ENCODE data around the gene PCCA. TPM values are rescaled to one million over a fixed set of nuclear protein-coding genes. Genes with fewer than 3 reads are reported as not detected.

Gene PCCA
- total and polyA plus RNA-seq, 2 donors (not counting 3 experiments of a cell fraction or from before 2014, with no cell fraction given), result 5.7 to 20.2 TPM

DNA sequence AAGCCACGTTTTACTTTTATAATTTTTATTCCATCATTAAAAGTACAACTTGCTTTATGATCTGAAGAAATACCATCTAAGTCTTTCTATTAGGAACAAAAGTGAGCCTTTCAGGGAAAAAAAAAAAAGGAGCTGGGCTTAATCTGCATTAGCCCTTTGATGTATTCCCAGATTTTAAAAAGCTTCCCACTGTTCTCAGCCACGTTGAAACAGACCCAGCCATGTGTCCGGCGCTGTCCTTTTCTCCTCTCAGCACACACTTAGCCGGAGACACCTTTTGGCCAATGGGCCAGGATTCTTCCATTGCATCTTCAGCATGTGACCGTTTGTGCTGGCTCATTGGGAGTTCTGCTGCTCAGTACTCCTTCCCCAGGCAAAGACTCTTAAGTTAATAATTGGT lies 394.2 kb downstream of the PCCA start:
- Histone ChIP-seq H3K4me2 (ENCODE audit: insufficient read depth, low read length) (no peak overlapping the region), H3K9me3 (replicated peaks; ENCODE audit: control insufficient read depth, insufficient read depth, low read length) (no peaks in the 10 kb centered on the region), H3K79me2 (ENCODE audit: control insufficient read depth, insufficient read depth, low read length) (no peaks in the 10 kb centered on the region), H3K4me3 (replicated peaks in 1 of 3; ENCODE audit: insufficient read depth in 1 of 3, low read depth in 1 of 3, low read length in 3 of 3) (no peak overlapping the region), H2AFZ (ENCODE audit: low read depth, low read length) (no peak overlapping the region), H3K27me3 (ENCODE audit: control insufficient read depth in 2 of 2, insufficient read depth in 2 of 2, low read length in 2 of 2) (no peaks in the 10 kb centered on the region), H3K27ac (ENCODE audit: insufficient read depth, low read depth, low read length) (no peak overlapping the region), H3K36me3 (ENCODE audit: control insufficient read depth in 2 of 2, extremely low read depth in 1 of 2, insufficient read depth in 2 of 2, low read length in 2 of 2) (no peaks in the 10 kb centered on the region), H4K20me1 (replicated peaks; ENCODE audit: control insufficient read depth, extremely low read depth, insufficient read depth, low read length) (no peaks in the 10 kb centered on the region), H3K9me1 (replicated peaks; ENCODE audit: control insufficient read depth, extremely low read depth, insufficient read depth, low read length) (no peaks in the 10 kb centered on the region), H3K4me1 (ENCODE audit: control insufficient read depth, extremely low read depth, insufficient read depth, low read length) (peaks cover 7% of the 10 kb centered on the region), H3K9ac (replicated peaks; ENCODE audit: extremely low read depth, insufficient read depth, low read length) (no peak overlapping the region)
- FAIRE-seq (peak; percentile 33), DNase-seq (ENCODE audit: low read depth, low spot score) (no peak)
- POLR2A ChIA-PET, result no interaction called here
- TF ChIP-seq EZH2 (IDR thresholded peaks at IDR 0.05; ENCODE audit: borderline replicate concordance, low read depth, low read length, severe bottlenecking), result no peak
- no peak for TF ChIP-seq POLR2A (IDR thresholded peaks at IDR 0.05; ENCODE audit: low read depth, low read length)
- no peak for TF ChIP-seq JUN (IDR thresholded peaks at IDR 0.05; ENCODE audit: borderline replicate concordance, insufficient read depth, insufficient read length, low read depth)
- no peak for TF ChIP-seq FOS (IDR thresholded peaks at IDR 0.05; ENCODE audit: borderline replicate concordance, insufficient read depth, low read length)
- TF ChIP-seq POLR2AphosphoS5 (IDR thresholded peaks at IDR 0.05; ENCODE audit: insufficient read depth, low read depth, low read length), result no peak
- no peak for TF ChIP-seq MYC (IDR thresholded peaks at IDR 0.05; ENCODE audit: low read depth, low read length)
- TF ChIP-seq MAX (IDR thresholded peaks at IDR 0.05; ENCODE audit: insufficient read depth, insufficient read length), result no peak
- TF ChIP-seq, protein P1, sequence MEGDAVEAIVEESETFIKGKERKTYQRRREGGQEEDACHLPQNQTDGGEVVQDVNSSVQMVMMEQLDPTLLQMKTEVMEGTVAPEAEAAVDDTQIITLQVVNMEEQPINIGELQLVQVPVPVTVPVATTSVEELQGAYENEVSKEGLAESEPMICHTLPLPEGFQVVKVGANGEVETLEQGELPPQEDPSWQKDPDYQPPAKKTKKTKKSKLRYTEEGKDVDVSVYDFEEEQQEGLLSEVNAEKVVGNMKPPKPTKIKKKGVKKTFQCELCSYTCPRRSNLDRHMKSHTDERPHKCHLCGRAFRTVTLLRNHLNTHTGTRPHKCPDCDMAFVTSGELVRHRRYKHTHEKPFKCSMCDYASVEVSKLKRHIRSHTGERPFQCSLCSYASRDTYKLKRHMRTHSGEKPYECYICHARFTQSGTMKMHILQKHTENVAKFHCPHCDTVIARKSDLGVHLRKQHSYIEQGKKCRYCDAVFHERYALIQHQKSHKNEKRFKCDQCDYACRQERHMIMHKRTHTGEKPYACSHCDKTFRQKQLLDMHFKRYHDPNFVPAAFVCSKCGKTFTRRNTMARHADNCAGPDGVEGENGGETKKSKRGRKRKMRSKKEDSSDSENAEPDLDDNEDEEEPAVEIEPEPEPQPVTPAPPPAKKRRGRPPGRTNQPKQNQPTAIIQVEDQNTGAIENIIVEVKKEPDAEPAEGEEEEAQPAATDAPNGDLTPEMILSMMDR (IDR thresholded peaks at IDR 0.05; ENCODE audit: extremely low read depth in 1 of 2, insufficient read depth in 1 of 2, low read depth in 1 of 2, low read length in 2 of 2), result no peak
- no peak for TF ChIP-seq GATA2 (IDR thresholded peaks at IDR 0.05; ENCODE audit: insufficient read depth, insufficient read length, low read depth, low read length)
- CTCF ChIA-PET, result interaction anchor here (1.3 kb wide), 1 partner anchor 203 kb away, joined by 3 read pairs; no protein-coding TSS in a partner anchor
- intact Hi-C loops (cut with micrococcal nuclease), result loop anchor here (5.0 kb wide), 1 partner anchor 91 kb away; no protein-coding TSS in a partner anchor
- no TSS peak for BruUV-seq (replicated peaks)
- dilution Hi-C loops (cut with MboI; ENCODE audit: extremely low pct_ligation_motif_present, low sequenced_read_pairs), result no loop called here
